ENCODE results near the gene AVPR2.

- TF ChIP-seq CTCF (conservative IDR thresholded peaks at IDR 0.05 in 1 of 2, IDR thresholded peaks at IDR 0.05 in 1 of 2; ENCODE audit: low read depth in 1 of 2, low read length in 2 of 2) (no peak), EZH2 (IDR thresholded peaks at IDR 0.05; ENCODE audit: low read length, missing control alignments) (no peak)
Measured at GRCh38 chrX:153875391-153876111, 28.9 kb upstream of the AVPR2 start.

All from fibroblast of lung (primary cell).